Endothelial cell of umbilical vein (primary cell): ENCODE results near the gene CXCL10. TPM values are rescaled to one million over a fixed set of nuclear protein-coding genes. Genes with fewer than 3 reads are reported as not detected.

ENCODE experiments used
- BruUV-seq: library from RNA; stranded (reverse); fragments of 400-500 nt; replicated peaks from 2 replicates; lab custom pipeline; 2021; lab: Mats Ljungman, UMichigan
- CTCF ChIA-PET: fragments of 300-600, 350-600 bp; sonication (Branson Sonifier 250); formaldehyde crosslinking; loops from one replicate; lab custom pipeline; 2021; ENCODE audit warnings: antibody characterized with exemption, inconsistent platforms; lab: Charles Lee
- POLR2A ChIA-PET: fragments of 300-600, 350-600 bp; sonication (Branson Sonifier 250); formaldehyde crosslinking; loops from one replicate; lab custom pipeline; 2021; ENCODE audit warnings: antibody characterized with exemption, inconsistent platforms; lab: Charles Lee
- DNase-seq: peaks from one replicate; pipeline ENCODE4 v3.0.0-alpha.2; 2011; ENCODE audit warnings: low read depth, low spot score
- FAIRE-seq: peaks from 2 replicates; lab custom pipeline; 2011; peaks lifted over from hg19 to GRCh38; lab: Jason Lieb, UNC
- H2AFZ ChIP-seq: 2 replicates; pipeline ENCODE4 v1.6.0; 2012; ENCODE audit warnings: low read depth, low read length, control low read depth, inconsistent platforms
- H3K27ac ChIP-seq: 2 replicates; pipeline ENCODE4 v1.5.1; 2011; ENCODE audit warnings: low read depth, mild to moderate bottlenecking, control low read depth, low read length, moderate library complexity; ENCODE audit not compliant: insufficient read depth
- H3K27me3 ChIP-seq, 2 experiments: 2 replicates each; pipeline versions ENCODE4 v1.6.0 to v1.6.1; 2011; ENCODE audit warnings: low read length in 2 of 2, mixed read lengths in 1 of 2; ENCODE audit not compliant: control insufficient read depth in 2 of 2, insufficient read depth in 2 of 2
- H3K36me3 ChIP-seq, 2 experiments: 2 replicates in 1 of 2; 3 replicates in 1 of 2; pipeline ENCODE4 v1.5.1; 2011; ENCODE audit warnings: low read length in 2 of 2, mild to moderate bottlenecking in 1 of 2, moderate library complexity in 1 of 2; ENCODE audit not compliant: control insufficient read depth in 2 of 2, insufficient read depth in 2 of 2; ENCODE audit errors: extremely low read depth in 1 of 2
- H3K4me1 ChIP-seq: 3 replicates; pipeline ENCODE4 v1.5.1; 2011; ENCODE audit warnings: mild to moderate bottlenecking, low read length; ENCODE audit not compliant: control insufficient read depth, insufficient read depth; ENCODE audit errors: extremely low read depth
- H3K4me2 ChIP-seq: 2 replicates; pipeline ENCODE4 v1.6.1; 2011; ENCODE audit warnings: low read length, control low read depth, mixed read lengths; ENCODE audit not compliant: insufficient read depth
- H3K4me3 ChIP-seq, 3 experiments: fragments of 200-600 bp in 1 of 3; sonication (generic), shearing (Covaris generic) in 1 of 3; replicated peaks in 1 of 3; 2 replicates each; pipeline ENCODE4 v1.5.1; 2011 to 2016; ENCODE audit warnings: control low read depth in 3 of 3, low read length in 3 of 3, mild to moderate bottlenecking in 2 of 3, inconsistent platforms in 1 of 3, low read depth in 1 of 3, moderate library complexity in 1 of 3; ENCODE audit not compliant: insufficient read depth in 1 of 3
- H3K79me2 ChIP-seq: 2 replicates; pipeline ENCODE4 v1.6.0; 2012; ENCODE audit warnings: low read length, inconsistent platforms; ENCODE audit not compliant: control insufficient read depth, insufficient read depth
- H3K9ac ChIP-seq: replicated peaks from 2 replicates; pipeline ENCODE3; 2011; ENCODE audit warnings: low read length, control low read depth; ENCODE audit not compliant: insufficient read depth; ENCODE audit errors: extremely low read depth
- H3K9me1 ChIP-seq: replicated peaks from 3 replicates; pipeline ENCODE4 v1.6.0; 2011; ENCODE audit warnings: mild to moderate bottlenecking, low read length; ENCODE audit not compliant: control insufficient read depth, insufficient read depth; ENCODE audit errors: extremely low read depth
- H3K9me3 ChIP-seq: replicated peaks from 2 replicates; pipeline ENCODE4 v1.5.1; 2012; ENCODE audit warnings: low read length, inconsistent platforms; ENCODE audit not compliant: control insufficient read depth, insufficient read depth
- H4K20me1 ChIP-seq: replicated peaks from 2 replicates; pipeline ENCODE3; 2011; ENCODE audit warnings: mild to moderate bottlenecking, low read length; ENCODE audit not compliant: control insufficient read depth, insufficient read depth; ENCODE audit errors: extremely low read depth
- EZH2 ChIP-seq: IDR thresholded peaks from 2 replicates; pipeline ENCODE4 v1.6.1; 2012; ENCODE audit warnings: borderline replicate concordance, low read depth, mild to moderate bottlenecking, moderate library complexity, low read length, inconsistent platforms; ENCODE audit not compliant: severe bottlenecking
- FOS ChIP-seq: IDR thresholded peaks from 2 replicates; pipeline ENCODE4 v1.6.1; 2011; ENCODE audit warnings: mild to moderate bottlenecking, low read length, moderate library complexity, borderline replicate concordance; ENCODE audit not compliant: insufficient read depth
- GATA2 ChIP-seq: IDR thresholded peaks from 2 replicates; pipeline ENCODE4 v1.7.0; 2011; ENCODE audit warnings: low read depth, mild to moderate bottlenecking, moderate library complexity, mixed read lengths, low read length; ENCODE audit not compliant: insufficient read length, insufficient read depth
- JUN ChIP-seq: IDR thresholded peaks from 2 replicates; pipeline ENCODE4 v1.6.1; 2011; ENCODE audit warnings: borderline replicate concordance, low read depth; ENCODE audit not compliant: insufficient read length, insufficient read depth
- MAX ChIP-seq: IDR thresholded peaks from 2 replicates; pipeline ENCODE4 v1.6.1; 2011; ENCODE audit not compliant: insufficient read depth, insufficient read length
- MYC ChIP-seq: IDR thresholded peaks from one replicate; pipeline ENCODE4 v1.6.1; 2011; ENCODE audit warnings: mild to moderate bottlenecking, low read depth, low read length
- POLR2A ChIP-seq: IDR thresholded peaks from 2 replicates; pipeline ENCODE4 v1.6.1; 2012; ENCODE audit warnings: low read depth, mild to moderate bottlenecking, control low read depth, low read length
- POLR2AphosphoS5 ChIP-seq: IDR thresholded peaks from 2 replicates; pipeline ENCODE4 v1.6.1; 2012; ENCODE audit warnings: low read depth, mild to moderate bottlenecking, control low read depth, low read length, moderate library complexity; ENCODE audit not compliant: insufficient read depth
- dilution Hi-C: fragments of 300-500 bp; cut with MboI; formaldehyde crosslinking; loops from one replicate; pipeline ENCODE4 v1.15.0; 2019; ENCODE audit warnings: low sequenced_read_pairs; ENCODE audit not compliant: extremely low pct_ligation_motif_present
- intact Hi-C: fragments of 100-400 bp; cut with micrococcal nuclease; formaldehyde crosslinking; loops from one replicate; pipeline ENCODE4 v1.10.0; 2022
- polyA plus RNA-seq, 4 experiments: library from polyadenylated mRNA; depleted of rRNA in 3 of 4; stranded (reverse) in 3 of 4; unstranded in 1 of 4; fragments of >200 nt; gene quantifications; 2 replicates each; pipeline versions ENCODE4 v1.2.1 to v1.2.3, GENCODE V29; 2011 to 2012; ENCODE audit warnings: missing spikeins in 1 of 4
- total RNA-seq: library from RNA; stranded (reverse); gene quantifications from 2 replicates; pipeline ENCODE4 v1.2.3, GENCODE V29; 2021
- TF ChIP-seq, protein P1 (sequence below), 2 donors: IDR thresholded peaks; 1 replicate in 1 of 2; 2 replicates in 1 of 2; pipeline ENCODE4 v1.5.1; 2011; ENCODE audit warnings: low read length in 2 of 2, mild to moderate bottlenecking in 2 of 2, moderate library complexity in 2 of 2, control low read depth in 1 of 2, inconsistent platforms in 1 of 2, low read depth in 1 of 2; ENCODE audit not compliant: insufficient read depth in 1 of 2; ENCODE audit errors: extremely low read depth in 1 of 2

CXCL10 gene
- total and polyA plus RNA-seq, 2 donors (not counting 3 experiments of a cell fraction or from before 2014, with no cell fraction given), result 0.18 TPM; not detected in 1

GRCh38 chr4:76009311-76009710, 14.0 kb downstream of the CXCL10 start:
- Histone ChIP-seq H4K20me1 (no peaks in the 10 kb centered on the region), H3K9me1 (no peaks in the 10 kb centered on the region), H3K9ac (no peak overlapping the region), H3K27me3 (peaks cover 0 to 3% of the 10 kb centered on the region in 2 experiments), H2AFZ (no peak overlapping the region), H3K79me2 (no peaks in the 10 kb centered on the region), H3K4me1 (peaks cover 5% of the 10 kb centered on the region), H3K9me3 (no peaks in the 10 kb centered on the region), H3K36me3 (no peaks in the 10 kb centered on the region), H3K4me3 (no peak overlapping the region), H3K27ac (no peak overlapping the region), H3K4me2 (no peak overlapping the region)
- FAIRE-seq, result no peak
- ChIA-PET POLR2A (no interaction called here), CTCF (interaction anchor here (1.1 to 2.0 kb wide), 3 partner anchors 11 to 17 kb away, joined by 3 to 13 read pairs (median 6); no protein-coding TSS in a partner anchor)
- dilution Hi-C loops (no loop called here), intact Hi-C loops (no loop called here)
- no TSS peak for BruUV-seq
- no peak for DNase-seq
- TF ChIP-seq MYC, result no peak
- no peak for TF ChIP-seq POLR2A
- TF ChIP-seq, protein P1, sequence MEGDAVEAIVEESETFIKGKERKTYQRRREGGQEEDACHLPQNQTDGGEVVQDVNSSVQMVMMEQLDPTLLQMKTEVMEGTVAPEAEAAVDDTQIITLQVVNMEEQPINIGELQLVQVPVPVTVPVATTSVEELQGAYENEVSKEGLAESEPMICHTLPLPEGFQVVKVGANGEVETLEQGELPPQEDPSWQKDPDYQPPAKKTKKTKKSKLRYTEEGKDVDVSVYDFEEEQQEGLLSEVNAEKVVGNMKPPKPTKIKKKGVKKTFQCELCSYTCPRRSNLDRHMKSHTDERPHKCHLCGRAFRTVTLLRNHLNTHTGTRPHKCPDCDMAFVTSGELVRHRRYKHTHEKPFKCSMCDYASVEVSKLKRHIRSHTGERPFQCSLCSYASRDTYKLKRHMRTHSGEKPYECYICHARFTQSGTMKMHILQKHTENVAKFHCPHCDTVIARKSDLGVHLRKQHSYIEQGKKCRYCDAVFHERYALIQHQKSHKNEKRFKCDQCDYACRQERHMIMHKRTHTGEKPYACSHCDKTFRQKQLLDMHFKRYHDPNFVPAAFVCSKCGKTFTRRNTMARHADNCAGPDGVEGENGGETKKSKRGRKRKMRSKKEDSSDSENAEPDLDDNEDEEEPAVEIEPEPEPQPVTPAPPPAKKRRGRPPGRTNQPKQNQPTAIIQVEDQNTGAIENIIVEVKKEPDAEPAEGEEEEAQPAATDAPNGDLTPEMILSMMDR (IDR thresholded peaks at IDR 0.05; ENCODE audit: extremely low read depth in 1 of 2, insufficient read depth in 1 of 2, low read depth in 1 of 2, low read length in 2 of 2), result no peak
- no peak for TF ChIP-seq EZH2
- no peak for TF ChIP-seq FOS
- TF ChIP-seq JUN, result no peak
- TF ChIP-seq POLR2AphosphoS5, result no peak
- TF ChIP-seq GATA2, result no peak
- no peak for TF ChIP-seq MAX
